Hematopoietic multipotent progenitor cell treated with erythropoietin and hydrocortisone succinate and interleukin-3 and kit ligand, for 8 days (in vitro differentiated cells): Measurements from ENCODE around the gene CAPN10.

Experiments used
- DNase-seq: peaks from one replicate; pipeline ENCODE4 v3.0.0-alpha.2; 2015

Gene CAPN10

DNA sequence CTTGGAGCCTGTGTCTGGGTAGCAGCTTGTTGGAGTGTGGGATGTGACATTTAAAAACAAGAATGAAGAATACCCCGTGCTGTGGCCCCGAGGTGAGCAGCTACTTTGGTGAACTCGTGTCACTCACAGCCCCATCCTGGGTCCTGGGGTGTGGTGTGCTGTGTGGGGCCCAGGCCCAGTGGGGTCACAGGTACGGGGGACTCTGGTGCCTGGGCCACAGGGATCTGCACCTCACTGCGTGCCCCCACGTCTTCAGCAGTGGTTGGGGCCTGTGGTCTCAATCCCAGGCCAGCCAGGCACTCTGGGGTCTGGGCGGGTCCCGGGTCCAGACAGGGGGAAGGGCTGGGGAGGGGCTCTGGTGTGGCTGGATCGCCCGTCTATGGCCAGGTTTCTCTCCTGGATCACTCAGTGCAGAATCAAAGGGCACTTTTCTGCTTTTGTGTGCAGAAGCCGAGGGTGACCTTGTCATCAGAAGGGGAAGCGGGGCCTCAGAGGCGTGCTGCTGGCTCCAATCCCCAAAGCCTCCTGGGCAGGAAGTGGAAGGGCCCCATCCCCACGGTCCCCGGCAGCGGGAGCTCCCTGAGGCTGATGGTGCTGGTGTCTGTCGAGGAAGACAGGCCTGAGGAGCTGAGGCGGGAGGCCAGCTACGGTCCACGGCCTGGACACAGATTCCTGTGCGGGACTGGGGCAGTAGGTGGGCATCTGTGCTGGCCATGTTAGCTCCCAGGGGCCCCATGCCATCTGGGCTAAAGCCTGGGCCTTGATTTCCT is 40.2 kb downstream of the CAPN10 start:
- no peak for DNase-seq

- DNase-seq = no peak
These were observed 41.4 kb downstream of the CAPN10 start for GRCh38 chr2:240627736-240628506.

- no peak for DNase-seq
These were observed 41.9 kb downstream of the CAPN10 start for GRCh38 chr2:240628507-240628807.

DNA sequence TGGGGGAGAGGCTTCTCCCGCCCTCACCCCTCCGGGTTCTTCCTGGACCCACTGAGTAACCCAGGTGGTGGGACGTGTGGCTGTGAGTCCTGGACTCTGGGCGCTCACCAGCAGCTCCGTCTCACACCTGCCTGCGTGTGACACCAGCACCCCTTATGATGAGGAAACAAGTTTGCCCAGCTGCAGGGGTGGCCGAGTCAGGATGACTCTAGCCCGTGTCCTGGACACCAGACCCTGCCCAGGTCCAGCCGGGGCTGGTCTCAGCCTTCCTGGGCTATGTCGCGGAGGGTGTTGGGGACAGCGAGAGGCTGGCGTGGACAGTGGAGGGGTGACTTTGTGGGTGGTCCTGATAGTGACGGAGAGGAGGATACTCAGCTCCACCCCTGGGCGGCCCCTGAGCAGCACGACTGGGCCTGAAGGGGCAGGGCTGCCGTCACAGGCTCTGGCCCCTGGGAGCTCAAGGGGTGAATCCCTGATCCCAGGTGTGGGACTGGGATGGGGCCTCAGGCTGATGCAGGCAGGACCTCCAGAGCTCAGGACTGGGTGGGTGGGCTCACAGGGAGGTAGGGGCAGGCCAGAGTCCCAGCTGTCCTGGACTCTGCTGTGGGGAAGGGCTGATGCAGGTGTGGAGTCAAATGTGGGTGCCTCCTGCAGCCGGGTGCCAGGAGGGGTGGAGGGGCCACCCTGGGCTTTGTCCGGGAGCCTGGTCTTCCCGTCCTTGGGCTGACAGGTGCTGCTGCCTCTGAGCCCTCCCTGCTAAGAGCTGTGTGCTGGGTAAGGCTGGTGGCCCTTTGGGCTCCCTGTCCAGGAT is 42.5 kb downstream of the CAPN10 start:
- DNase-seq = no peak

- no peak for DNase-seq
These were observed 43.1 kb downstream of the CAPN10 start for GRCh38 chr2:240629619-240629967.

DNA sequence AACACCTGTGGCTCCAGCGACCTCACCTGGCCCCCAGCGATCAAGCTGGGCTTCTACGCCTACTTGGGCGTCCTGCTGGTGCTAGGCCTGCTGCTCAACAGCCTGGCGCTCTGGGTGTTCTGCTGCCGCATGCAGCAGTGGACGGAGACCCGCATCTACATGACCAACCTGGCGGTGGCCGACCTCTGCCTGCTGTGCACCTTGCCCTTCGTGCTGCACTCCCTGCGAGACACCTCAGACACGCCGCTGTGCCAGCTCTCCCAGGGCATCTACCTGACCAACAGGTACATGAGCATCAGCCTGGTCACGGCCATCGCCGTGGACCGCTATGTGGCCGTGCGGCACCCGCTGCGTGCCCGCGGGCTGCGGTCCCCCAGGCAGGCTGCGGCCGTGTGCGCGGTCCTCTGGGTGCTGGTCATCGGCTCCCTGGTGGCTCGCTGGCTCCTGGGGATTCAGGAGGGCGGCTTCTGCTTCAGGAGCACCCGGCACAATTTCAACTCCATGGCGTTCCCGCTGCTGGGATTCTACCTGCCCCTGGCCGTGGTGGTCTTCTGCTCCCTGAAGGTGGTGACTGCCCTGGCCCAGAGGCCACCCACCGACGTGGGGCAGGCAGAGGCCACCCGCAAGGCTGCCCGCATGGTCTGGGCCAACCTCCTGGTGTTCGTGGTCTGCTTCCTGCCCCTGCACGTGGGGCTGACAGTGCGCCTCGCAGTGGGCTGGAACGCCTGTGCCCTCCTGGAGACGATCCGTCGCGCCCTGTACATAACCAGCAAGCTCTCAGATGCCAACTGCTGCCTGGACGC is 43.6 kb downstream of the CAPN10 start:
- DNase-seq = no peak

DNA sequence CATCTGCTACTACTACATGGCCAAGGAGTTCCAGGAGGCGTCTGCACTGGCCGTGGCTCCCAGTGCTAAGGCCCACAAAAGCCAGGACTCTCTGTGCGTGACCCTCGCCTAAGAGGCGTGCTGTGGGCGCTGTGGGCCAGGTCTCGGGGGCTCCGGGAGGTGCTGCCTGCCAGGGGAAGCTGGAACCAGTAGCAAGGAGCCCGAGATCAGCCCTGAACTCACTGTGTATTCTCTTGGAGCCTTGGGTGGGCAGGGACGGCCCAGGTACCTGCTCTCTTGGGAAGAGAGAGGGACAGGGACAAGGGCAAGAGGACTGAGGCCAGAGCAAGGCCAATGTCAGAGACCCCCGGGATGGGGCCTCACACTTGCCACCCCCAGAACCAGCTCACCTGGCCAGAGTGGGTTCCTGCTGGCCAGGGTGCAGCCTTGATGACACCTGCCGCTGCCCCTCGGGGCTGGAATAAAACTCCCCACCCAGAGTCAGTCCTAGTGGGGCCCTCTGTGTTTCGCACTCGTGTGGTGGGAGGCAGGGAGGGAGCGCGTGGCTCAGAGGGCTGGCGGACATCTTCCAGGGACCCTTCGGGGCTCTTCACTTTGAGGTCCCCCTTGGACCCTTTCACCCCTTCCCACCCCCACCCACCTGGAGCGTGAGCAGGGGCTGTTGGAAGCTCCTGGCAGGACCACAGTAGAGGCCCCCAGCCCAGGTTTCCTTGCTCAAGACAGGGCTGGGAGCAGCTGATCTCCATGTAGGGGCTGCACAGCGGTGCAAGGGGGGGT is 44.4 kb downstream of the CAPN10 start:
- DNase-seq = no peak

DNA sequence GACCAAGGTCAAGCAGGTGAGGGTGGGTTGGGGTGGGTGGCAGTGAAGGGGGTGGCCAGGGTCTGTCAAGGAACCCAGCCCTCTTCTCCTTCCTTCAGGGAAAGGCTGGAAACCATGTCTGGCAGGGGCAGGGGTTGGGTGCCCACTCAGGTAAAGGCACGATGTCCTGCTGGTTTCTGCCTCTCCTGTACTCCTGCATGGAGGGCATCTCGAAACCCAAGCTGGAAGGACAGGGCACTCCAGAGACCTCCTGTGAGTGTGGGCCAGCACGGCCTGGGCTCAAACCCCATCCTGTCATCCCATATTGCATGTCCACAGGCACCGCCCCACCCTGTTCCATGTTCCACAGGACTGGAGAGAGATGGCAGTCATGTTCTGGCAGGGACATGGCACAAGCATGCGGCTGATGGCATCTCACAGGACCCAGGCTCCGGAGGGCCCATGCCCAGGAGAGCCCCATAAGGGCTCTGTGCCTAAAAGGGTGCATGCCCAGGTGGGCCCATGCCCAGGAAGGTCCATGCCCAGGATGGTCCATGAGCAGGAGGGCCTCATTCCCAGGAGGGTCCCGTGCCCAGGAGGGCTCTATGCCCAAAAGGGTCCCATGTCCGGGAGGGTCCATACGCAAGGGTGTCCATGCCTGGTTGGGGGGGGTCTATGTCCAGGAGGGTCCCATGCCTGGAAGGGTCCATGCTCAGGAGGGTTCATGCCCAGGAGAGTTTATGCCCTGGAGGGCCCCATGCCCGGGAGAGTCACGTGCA is 45.2 kb downstream of the CAPN10 start:
- DNase-seq = no peak

- DNase-seq = no peak
These were observed 45.8 kb downstream of the CAPN10 start for GRCh38 chr2:240632306-240632721.

- DNase-seq = no peak
These were observed 48.8 kb downstream of the CAPN10 start for GRCh38 chr2:240635121-240635997.

DNA sequence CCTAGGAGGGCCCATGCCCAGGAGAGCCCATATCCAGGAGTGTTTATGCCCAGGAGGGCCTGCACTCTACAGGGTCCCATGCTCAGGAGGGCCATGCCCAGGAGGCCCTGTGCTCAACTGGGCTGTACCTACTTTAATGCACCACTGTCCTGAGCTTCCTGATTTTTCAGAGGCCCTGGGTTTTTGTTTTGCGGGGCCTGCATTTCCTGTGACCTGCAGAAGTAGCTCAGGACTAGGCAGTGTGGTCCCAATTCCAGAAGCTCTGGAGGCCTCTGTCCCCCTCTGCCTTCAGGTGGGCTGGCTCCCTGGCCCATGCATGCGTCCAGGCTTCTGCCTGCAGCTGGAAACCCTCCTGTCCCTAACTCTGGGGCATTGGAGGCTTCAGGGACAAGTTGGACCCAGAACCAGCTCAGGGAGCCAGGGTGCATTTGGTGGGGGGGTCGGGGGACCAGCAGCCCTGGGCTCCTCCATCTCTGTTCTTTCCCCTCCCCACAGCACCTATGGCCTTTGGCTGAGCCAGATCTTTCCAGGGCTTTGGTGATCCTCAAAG is 49.5 kb downstream of the CAPN10 start:
- no peak for DNase-seq

DNA sequence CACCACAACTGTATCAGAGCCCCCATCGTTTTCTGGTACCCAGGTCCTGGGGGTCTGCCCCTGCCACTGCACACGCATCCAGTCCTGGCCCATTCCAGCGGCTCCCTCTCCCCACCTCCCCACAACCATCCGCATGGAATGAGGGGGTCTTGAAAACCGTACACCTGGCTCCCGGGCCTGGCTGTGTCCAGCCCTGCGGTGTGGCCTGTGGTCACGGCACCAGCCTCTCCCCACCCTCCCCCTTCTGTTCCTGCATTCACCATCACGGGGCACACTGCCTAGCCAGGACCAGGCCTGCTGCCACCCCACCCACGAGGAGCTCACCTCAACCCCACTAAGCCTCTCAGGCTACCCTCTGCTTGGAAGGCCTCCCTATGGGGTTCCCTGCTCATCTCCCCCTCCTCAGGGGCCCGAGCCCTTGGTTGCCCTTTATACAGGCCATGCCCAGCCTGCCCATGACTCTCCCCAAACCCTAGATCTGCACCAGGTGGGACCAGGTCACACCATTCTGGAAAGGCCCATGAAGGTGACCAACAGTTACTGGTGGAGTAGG is 50.1 kb downstream of the CAPN10 start:
- DNase-seq = no peak

DNA sequence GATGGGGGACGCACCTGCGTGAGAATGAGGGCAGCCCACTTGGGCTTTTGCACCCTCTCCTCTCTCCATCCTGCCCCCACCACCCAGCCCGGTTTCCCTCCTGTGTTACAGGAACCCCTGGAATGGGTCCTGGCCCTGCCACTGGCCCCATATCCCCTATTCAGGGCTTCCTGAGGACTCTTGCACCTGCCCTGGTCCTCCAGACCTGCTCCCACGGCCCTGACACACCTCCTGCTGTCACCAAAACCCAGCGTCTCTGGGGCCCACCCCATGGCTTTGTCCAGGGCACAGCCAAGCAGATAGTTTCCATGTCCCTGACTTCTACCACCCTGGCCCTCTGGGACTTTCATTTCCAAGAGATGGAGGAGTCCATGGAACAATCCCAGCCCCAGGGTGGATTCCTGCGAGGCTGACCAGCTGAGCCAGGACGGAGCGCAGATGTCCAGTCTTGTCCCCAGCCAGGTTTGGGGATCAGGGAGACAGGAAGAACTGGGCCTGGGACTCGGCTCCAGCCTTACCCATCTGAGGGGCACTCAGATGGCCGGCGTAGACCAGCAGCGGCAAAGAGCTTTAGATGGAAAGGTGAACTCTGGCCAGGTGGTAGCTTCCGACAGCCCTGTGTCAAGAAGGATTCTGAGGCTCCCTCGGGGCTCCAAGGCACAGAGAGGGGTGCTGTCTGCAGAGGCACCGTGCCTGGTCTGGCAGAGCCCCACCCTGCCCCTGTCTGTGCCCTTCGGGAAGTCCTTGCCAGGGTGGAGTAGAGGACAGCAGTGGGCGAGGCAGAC is 50.8 kb downstream of the CAPN10 start:
- no peak for DNase-seq

- no peak for DNase-seq
These were observed 51.4 kb downstream of the CAPN10 start for GRCh38 chr2:240637901-240638345.

- DNase-seq = no peak
These were observed 52.1 kb downstream of the CAPN10 start for GRCh38 chr2:240638512-240639160.

GRCh38 chr2:240639566-240639965 is 53.0 kb downstream of the CAPN10 start:
- no peak for DNase-seq

DNA sequence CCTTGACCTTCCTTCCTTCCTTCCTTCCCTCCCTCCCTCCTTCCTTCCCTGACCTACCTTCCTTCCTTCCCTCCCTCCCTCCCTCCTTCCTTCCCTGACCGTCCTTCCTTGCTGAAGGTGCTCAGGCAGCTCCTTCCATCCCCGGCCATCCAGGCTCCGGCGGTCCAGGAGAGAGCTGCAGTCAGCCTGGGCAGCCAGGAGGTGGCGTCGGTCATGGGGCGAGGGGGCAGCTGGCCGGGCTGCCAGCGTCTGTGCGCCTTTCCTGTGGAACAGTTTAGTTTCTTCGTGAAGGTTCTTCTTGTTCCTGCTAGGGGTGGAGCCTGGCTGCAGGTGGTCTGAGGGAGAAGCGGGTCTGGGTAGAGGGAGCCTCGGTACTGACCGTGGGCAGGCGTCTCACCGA is 54.4 kb downstream of the CAPN10 start:
- peak; percentile 18 for DNase-seq
